GM12878 (cell line): ENCODE data around the gene AFMID. TPM values are rescaled to one million over a fixed set of nuclear protein-coding genes. Genes with fewer than 3 reads are reported as not detected.

Experiments used
- ATAC-seq: fragments of 200-7000 bp; cut with Tn5 transposase; 3 replicates; pipeline ENCODE4 v1.9.1; 2020; ENCODE audit warnings: mild to moderate bottlenecking, moderate library complexity
- BruUV-seq: library from RNA; stranded (reverse); fragments of 400-500 nt; replicated peaks from 2 replicates; lab custom pipeline; 2021; lab: Mats Ljungman, UMichigan
- CTCF ChIA-PET: fragments of 300-600 bp; sonication (Branson Sonifier 250); formaldehyde crosslinking; extraction: SDS; loops from one replicate; lab custom pipeline; 2021; ENCODE audit warnings: inconsistent platforms; lab: Yijun Ruan, JAX
- POLR2A ChIA-PET: fragments of 350-600 bp; formaldehyde crosslinking; extraction: SDS; loops from one replicate; lab custom pipeline; 2021; ENCODE audit warnings: inconsistent platforms; lab: Charles Lee
- RAD21 ChIA-PET: fragments of 300-600 bp; sonication (Branson Sonifier 250); formaldehyde crosslinking; loops from one replicate; lab custom pipeline; 2023; ENCODE audit warnings: antibody characterized with exemption; ENCODE audit not compliant: unreplicated experiment; lab: Charles Lee
- SMC1A ChIA-PET: fragments of 300-600 bp; sonication (Branson Sonifier 250); formaldehyde crosslinking; loops from one replicate; lab custom pipeline; 2023; ENCODE audit not compliant: unreplicated experiment, uncharacterized antibody; lab: Charles Lee
- DNase-seq: peaks from one replicate; pipeline ENCODE4 v3.0.0-alpha.2; 2011; ENCODE audit warnings: low read depth, low spot score
- FAIRE-seq: peaks from 3 replicates; lab custom pipeline; 2011; peaks lifted over from hg19 to GRCh38; lab: Jason Lieb, UNC
- H2AFZ ChIP-seq: 2 replicates; pipeline ENCODE4 v1.6.0; 2011; ENCODE audit warnings: low read depth, low read length, control low read depth; ENCODE audit not compliant: control insufficient read depth
- H3K27ac ChIP-seq: 2 replicates; pipeline ENCODE4 v1.5.1; 2011; ENCODE audit warnings: control low read depth; ENCODE audit not compliant: control insufficient read depth, insufficient read depth
- H3K27me3 ChIP-seq, 2 experiments: replicated peaks in 1 of 2; 2 replicates each; pipeline versions ENCODE4 v1.6.0 to v1.6.1; 2011; ENCODE audit warnings: low read length in 1 of 2; ENCODE audit not compliant: control insufficient read depth in 2 of 2, insufficient read depth in 2 of 2
- H3K36me3 ChIP-seq, 2 experiments: 2 replicates each; pipeline ENCODE4 v1.5.1; 2011; ENCODE audit warnings: low read length in 1 of 2; ENCODE audit not compliant: control insufficient read depth in 2 of 2, insufficient read depth in 2 of 2
- H3K4me1 ChIP-seq: 2 replicates; pipeline ENCODE4 v1.6.1; 2011; ENCODE audit warnings: mild to moderate bottlenecking, low read length, moderate library complexity, mixed read lengths; ENCODE audit not compliant: control insufficient read depth, insufficient read depth
- H3K4me2 ChIP-seq: 2 replicates; pipeline ENCODE4 v1.6.0; 2011; ENCODE audit warnings: control low read depth; ENCODE audit not compliant: control insufficient read depth, insufficient read depth
- H3K4me3 ChIP-seq: fragments of 200-600 bp; sonication (generic); 2 replicates; pipeline ENCODE4 v1.5.1; 2016
- H3K79me2 ChIP-seq: 2 replicates; pipeline ENCODE4 v1.6.0; 2011; ENCODE audit warnings: low read length; ENCODE audit not compliant: control insufficient read depth, insufficient read depth
- H3K9ac ChIP-seq: 2 replicates; pipeline ENCODE4 v1.8.0; 2011; ENCODE audit warnings: low read length, control low read depth, mixed read lengths; ENCODE audit not compliant: control insufficient read depth, insufficient read depth
- H3K9me3 ChIP-seq: replicated peaks from 3 replicates; pipeline ENCODE4 v1.5.1; 2011; ENCODE audit warnings: mild to moderate bottlenecking, low read length; ENCODE audit not compliant: control insufficient read depth, insufficient read depth
- H4K20me1 ChIP-seq: 2 replicates; pipeline ENCODE4 v1.6.0; 2011; ENCODE audit not compliant: control insufficient read depth, insufficient read depth
- ASH2L ChIP-seq: fragments of 300-600, 200-600 bp; sonication (generic); IDR thresholded peaks from 2 replicates; pipeline ENCODE4 v1.6.1; 2017; ENCODE audit warnings: low read depth, mild to moderate bottlenecking, borderline replicate concordance
- CEBPB ChIP-seq, 2 experiments: fragments of 150-350 bp in 1 of 2; IDR thresholded peaks; 2 replicates each; pipeline ENCODE4 v1.6.1; 2012 to 2014; ENCODE audit warnings: low read depth in 2 of 2, low read length in 2 of 2, borderline replicate concordance in 1 of 2, inconsistent platforms in 1 of 2
- GABPA ChIP-seq: IDR thresholded peaks from 2 replicates; pipeline ENCODE4 v1.6.1; 2014; ENCODE audit warnings: antibody characterized with exemption, low read depth, mild to moderate bottlenecking, inconsistent platforms
- KLF5 ChIP-seq: fragments of 450-650 bp; IDR thresholded peaks from 2 replicates; pipeline ENCODE4 v1.6.1; 2014; ENCODE audit warnings: mild to moderate bottlenecking; ENCODE audit not compliant: partially characterized antibody
- LARP7 ChIP-seq: fragments of 450-650 bp; IDR thresholded peaks from 2 replicates; pipeline ENCODE4 v1.6.1; 2017; ENCODE audit warnings: mild to moderate bottlenecking
- MEF2A ChIP-seq: IDR thresholded peaks from 2 replicates; pipeline ENCODE4 v1.6.1; 2011; ENCODE audit warnings: low read depth, mild to moderate bottlenecking, low read length, moderate library complexity; ENCODE audit not compliant: insufficient read depth
- MEF2B ChIP-seq: fragments of 450-650 bp; IDR thresholded peaks from 2 replicates; pipeline ENCODE4 v1.6.1; 2018; ENCODE audit warnings: mild to moderate bottlenecking, moderate library complexity; ENCODE audit not compliant: partially characterized antibody, poor library complexity, severe bottlenecking
- NR2F1 ChIP-seq: fragments of 450-650 bp; conservative IDR thresholded peaks from 2 replicates; pipeline ENCODE4 v1.6.1; 2017; ENCODE audit warnings: mild to moderate bottlenecking
- RUNX3 ChIP-seq: IDR thresholded peaks from 2 replicates; pipeline ENCODE4 v1.6.1; 2012; ENCODE audit warnings: low read length, inconsistent platforms
- SMC3 ChIP-seq: IDR thresholded peaks from 2 replicates; pipeline ENCODE4 v1.6.1; 2011; ENCODE audit warnings: low read length, improper control_type of control experiment, borderline replicate concordance
- TARDBP ChIP-seq: IDR thresholded peaks from 2 replicates; pipeline ENCODE4 v1.6.1; 2016; ENCODE audit warnings: borderline replicate concordance
- YY1 ChIP-seq: IDR thresholded peaks from 2 replicates; pipeline ENCODE4 v1.6.1; 2011; ENCODE audit warnings: low read depth, mild to moderate bottlenecking, low read length
- ZNF24 ChIP-seq: fragments of 450-650 bp; IDR thresholded peaks from 2 replicates; pipeline ENCODE4 v1.6.1; 2017; ENCODE audit warnings: antibody characterized with exemption, mild to moderate bottlenecking
- WGBS: methylation state at CpG from one replicate; pipeline ENCODE4 v1.1.6; 2016; ENCODE audit warnings: low lambda C conversion rate; ENCODE audit not compliant: insufficient replicate concordance, insufficient coverage; ENCODE audit errors: missing lambda C conversion rate; 5-methylcytosine and 5-hydroxymethylcytosine counted together
- in situ Hi-C: fragments of 300-500 bp; cut with MboI; formaldehyde crosslinking; loops from 9 replicates; pipeline ENCODE4 v1.14.3; 2018; ENCODE audit warnings: mixed read lengths
- intact Hi-C: fragments of 100-400 bp; cut with micrococcal nuclease; formaldehyde crosslinking; loops from one replicate; pipeline ENCODE4 v1.14.2; 2022; ENCODE audit not compliant: unreplicated experiment
- polyA plus RNA-seq, 11 experiments: library from polyadenylated mRNA; depleted of rRNA in 4 of 11; unstranded in 6 of 11; stranded (reverse) in 5 of 11; fragments of >200 nt; fragmentation: Nextera tagmentation in 4 of 11; fragmentation: Illumina TruSeq in 1 of 11; extraction: Ambion mirVana in 4 of 11; extraction: Trizol in 1 of 11; gene quantifications; 1 replicate in 1 of 11; 2 replicates in 10 of 11; pipeline versions ENCODE4 v1.2.1 to v1.2.3, GENCODE V29; 2011 to 2016; ENCODE audit warnings: inconsistent platforms in 2 of 11, missing spikeins in 2 of 11, low read depth in 1 of 11
- total RNA-seq, 4 experiments: library from RNA; depleted of rRNA in 3 of 4; stranded (reverse); fragments of >200 nt in 3 of 4; fragmentation: Illumina TruSeq in 1 of 4; extraction: Trizol in 1 of 4; gene quantifications; 2 replicates each; pipeline versions ENCODE4 v1.2.1 to v1.2.3, GENCODE V29; 2013 to 2021
- TF ChIP-seq, protein P1 (sequence below): fragments of 150-350 bp; IDR thresholded peaks from 2 replicates; pipeline ENCODE4 v1.6.1; 2014; ENCODE audit warnings: mild to moderate bottlenecking, low read depth, low read length
- TF ChIP-seq, protein P2 (sequence below): fragments of 450-650 bp; IDR thresholded peaks from 2 replicates; pipeline ENCODE4 v1.6.1; 2017; ENCODE audit warnings: borderline replicate concordance
- TF ChIP-seq, protein P3 (sequence below): fragments of 150-350 bp; IDR thresholded peaks from 2 replicates; pipeline ENCODE4 v1.6.1; 2016; ENCODE audit warnings: low read depth, low read length
- TF ChIP-seq, protein P4 (sequence below): IDR thresholded peaks from 2 replicates; pipeline ENCODE4 v1.6.1; 2012; ENCODE audit warnings: low read depth, low read length, improper control_type of control experiment
- TF ChIP-seq, protein P5 (sequence below): IDR thresholded peaks from 2 replicates; pipeline ENCODE4 v1.6.1; 2012; ENCODE audit warnings: low read length, inconsistent platforms

AFMID gene
- total and polyA plus RNA-seq, 10 of the 15 experiments (the other 5 are each of a cell fraction or from before 2014, with no cell fraction given) = 36.1 to 98.8 (median 51.6) TPM

DNA sequence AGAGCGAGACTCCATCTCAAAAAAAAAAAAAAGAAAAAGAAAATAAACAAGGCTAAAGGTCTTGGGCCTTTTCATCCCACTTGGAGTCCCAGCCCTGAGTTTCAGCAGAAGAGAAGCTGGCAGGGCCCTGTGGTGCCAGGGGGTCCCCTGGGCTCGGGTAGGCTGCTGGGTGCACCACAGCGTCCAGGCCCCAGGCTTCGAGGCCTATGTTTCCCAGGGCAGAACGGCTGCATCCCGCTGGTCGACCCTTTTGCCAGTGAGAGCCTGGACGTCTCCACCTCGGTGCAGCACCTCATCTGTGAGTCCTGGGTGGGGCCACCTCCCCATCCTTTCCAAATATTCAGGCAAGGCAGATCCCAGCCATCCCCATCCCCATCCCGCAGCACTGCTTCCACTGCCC, 46.5 kb downstream of the AFMID start:
- intact Hi-C loops = no loop called here
- CTCF ChIA-PET = no interaction called here
- TF ChIP-seq YY1 = no peak
- TF ChIP-seq LARP7 = no peak
- TF ChIP-seq ZNF24 = no peak
- TF ChIP-seq, protein P1, sequence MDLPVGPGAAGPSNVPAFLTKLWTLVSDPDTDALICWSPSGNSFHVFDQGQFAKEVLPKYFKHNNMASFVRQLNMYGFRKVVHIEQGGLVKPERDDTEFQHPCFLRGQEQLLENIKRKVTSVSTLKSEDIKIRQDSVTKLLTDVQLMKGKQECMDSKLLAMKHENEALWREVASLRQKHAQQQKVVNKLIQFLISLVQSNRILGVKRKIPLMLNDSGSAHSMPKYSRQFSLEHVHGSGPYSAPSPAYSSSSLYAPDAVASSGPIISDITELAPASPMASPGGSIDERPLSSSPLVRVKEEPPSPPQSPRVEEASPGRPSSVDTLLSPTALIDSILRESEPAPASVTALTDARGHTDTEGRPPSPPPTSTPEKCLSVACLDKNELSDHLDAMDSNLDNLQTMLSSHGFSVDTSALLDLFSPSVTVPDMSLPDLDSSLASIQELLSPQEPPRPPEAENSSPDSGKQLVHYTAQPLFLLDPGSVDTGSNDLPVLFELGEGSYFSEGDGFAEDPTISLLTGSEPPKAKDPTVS = no peak
- TF ChIP-seq MEF2B = no peak
- TF ChIP-seq CEBPB (IDR thresholded peaks at IDR 0.05; ENCODE audit: borderline replicate concordance in 1 of 2, low read depth in 2 of 2, low read length in 2 of 2) = no peak
- TF ChIP-seq TARDBP = no peak
- TF ChIP-seq NR2F1 = no peak
- TF ChIP-seq, protein P2, sequence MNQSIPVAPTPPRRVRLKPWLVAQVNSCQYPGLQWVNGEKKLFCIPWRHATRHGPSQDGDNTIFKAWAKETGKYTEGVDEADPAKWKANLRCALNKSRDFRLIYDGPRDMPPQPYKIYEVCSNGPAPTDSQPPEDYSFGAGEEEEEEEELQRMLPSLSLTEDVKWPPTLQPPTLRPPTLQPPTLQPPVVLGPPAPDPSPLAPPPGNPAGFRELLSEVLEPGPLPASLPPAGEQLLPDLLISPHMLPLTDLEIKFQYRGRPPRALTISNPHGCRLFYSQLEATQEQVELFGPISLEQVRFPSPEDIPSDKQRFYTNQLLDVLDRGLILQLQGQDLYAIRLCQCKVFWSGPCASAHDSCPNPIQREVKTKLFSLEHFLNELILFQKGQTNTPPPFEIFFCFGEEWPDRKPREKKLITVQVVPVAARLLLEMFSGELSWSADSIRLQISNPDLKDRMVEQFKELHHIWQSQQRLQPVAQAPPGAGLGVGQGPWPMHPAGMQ = no peak
- TF ChIP-seq, protein P3, sequence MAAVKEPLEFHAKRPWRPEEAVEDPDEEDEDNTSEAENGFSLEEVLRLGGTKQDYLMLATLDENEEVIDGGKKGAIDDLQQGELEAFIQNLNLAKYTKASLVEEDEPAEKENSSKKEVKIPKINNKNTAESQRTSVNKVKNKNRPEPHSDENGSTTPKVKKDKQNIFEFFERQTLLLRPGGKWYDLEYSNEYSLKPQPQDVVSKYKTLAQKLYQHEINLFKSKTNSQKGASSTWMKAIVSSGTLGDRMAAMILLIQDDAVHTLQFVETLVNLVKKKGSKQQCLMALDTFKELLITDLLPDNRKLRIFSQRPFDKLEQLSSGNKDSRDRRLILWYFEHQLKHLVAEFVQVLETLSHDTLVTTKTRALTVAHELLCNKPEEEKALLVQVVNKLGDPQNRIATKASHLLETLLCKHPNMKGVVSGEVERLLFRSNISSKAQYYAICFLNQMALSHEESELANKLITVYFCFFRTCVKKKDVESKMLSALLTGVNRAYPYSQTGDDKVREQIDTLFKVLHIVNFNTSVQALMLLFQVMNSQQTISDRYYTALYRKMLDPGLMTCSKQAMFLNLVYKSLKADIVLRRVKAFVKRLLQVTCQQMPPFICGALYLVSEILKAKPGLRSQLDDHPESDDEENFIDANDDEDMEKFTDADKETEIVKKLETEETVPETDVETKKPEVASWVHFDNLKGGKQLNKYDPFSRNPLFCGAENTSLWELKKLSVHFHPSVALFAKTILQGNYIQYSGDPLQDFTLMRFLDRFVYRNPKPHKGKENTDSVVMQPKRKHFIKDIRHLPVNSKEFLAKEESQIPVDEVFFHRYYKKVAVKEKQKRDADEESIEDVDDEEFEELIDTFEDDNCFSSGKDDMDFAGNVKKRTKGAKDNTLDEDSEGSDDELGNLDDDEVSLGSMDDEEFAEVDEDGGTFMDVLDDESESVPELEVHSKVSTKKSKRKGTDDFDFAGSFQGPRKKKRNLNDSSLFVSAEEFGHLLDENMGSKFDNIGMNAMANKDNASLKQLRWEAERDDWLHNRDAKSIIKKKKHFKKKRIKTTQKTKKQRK = no peak
- TF ChIP-seq KLF5 = no peak
- no peak for TF ChIP-seq ASH2L
- TF ChIP-seq, protein P4, sequence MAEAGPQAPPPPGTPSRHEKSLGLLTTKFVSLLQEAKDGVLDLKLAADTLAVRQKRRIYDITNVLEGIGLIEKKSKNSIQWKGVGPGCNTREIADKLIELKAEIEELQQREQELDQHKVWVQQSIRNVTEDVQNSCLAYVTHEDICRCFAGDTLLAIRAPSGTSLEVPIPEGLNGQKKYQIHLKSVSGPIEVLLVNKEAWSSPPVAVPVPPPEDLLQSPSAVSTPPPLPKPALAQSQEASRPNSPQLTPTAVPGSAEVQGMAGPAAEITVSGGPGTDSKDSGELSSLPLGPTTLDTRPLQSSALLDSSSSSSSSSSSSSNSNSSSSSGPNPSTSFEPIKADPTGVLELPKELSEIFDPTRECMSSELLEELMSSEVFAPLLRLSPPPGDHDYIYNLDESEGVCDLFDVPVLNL = no peak
- no peak for TF ChIP-seq SMC3
- no peak for TF ChIP-seq GABPA
- TF ChIP-seq, protein P5, sequence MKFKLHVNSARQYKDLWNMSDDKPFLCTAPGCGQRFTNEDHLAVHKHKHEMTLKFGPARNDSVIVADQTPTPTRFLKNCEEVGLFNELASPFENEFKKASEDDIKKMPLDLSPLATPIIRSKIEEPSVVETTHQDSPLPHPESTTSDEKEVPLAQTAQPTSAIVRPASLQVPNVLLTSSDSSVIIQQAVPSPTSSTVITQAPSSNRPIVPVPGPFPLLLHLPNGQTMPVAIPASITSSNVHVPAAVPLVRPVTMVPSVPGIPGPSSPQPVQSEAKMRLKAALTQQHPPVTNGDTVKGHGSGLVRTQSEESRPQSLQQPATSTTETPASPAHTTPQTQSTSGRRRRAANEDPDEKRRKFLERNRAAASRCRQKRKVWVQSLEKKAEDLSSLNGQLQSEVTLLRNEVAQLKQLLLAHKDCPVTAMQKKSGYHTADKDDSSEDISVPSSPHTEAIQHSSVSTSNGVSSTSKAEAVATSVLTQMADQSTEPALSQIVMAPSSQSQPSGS = no peak
- TF ChIP-seq MEF2A = no peak
- no peak for TF ChIP-seq RUNX3

More for the DNA sequence above, 46.5 kb downstream of the AFMID start:
- SMC1A ChIA-PET = no interaction called here
- DNase-seq = no peak
- no peak overlapping the region for H3K4me2 ChIP-seq
- no peaks in the 10 kb centered on the region for H3K36me3 ChIP-seq
- H3K9me3 ChIP-seq = no peaks in the 10 kb centered on the region
- POLR2A ChIA-PET = no interaction called here
- WGBS = 49% methylated on average over 9 of the region's 10 CpGs
- H3K9ac ChIP-seq = no peak overlapping the region
- in situ Hi-C loops = no loop called here
- H4K20me1 ChIP-seq = no peaks in the 10 kb centered on the region
- RAD21 ChIA-PET = no interaction called here
- FAIRE-seq = no peak
- BruUV-seq = no TSS peak
- H3K4me1 ChIP-seq = peaks cover 2% of the 10 kb centered on the region; the same call in 1 of the 2 replicates
- H3K79me2 ChIP-seq = no peaks in the 10 kb centered on the region
- H3K4me3 ChIP-seq = no peak overlapping the region
- H2AFZ ChIP-seq = no peak overlapping the region
- no peak overlapping the region for H3K27ac ChIP-seq
- no peak for ATAC-seq
- H3K27me3 ChIP-seq = peaks cover 6 to 9% of the 10 kb centered on the region in 2 experiments; a peak in 3 of 4 replicates
